Stomach (tissue), 4 donors: ENCODE measurements around the gene C4B.
"Not testable (repeated sequence)": the region's sequence is repeated elsewhere in the genome, so short reads cannot be mapped to it uniquely, and the experiment has no call there.

Experiments
- CTCF ChIP-seq, 7 experiments: fragments of 450-650 bp in 4 of 7; fragments of 200-600 bp in 3 of 7; sonication (generic) in 3 of 7; IDR thresholded peaks; one replicate each; pipeline ENCODE4 v1.5.1; 2016 to 2019; ENCODE audit warnings: antibody characterized with exemption in 7 of 7, control low read depth in 2 of 7, mild to moderate bottlenecking in 1 of 7
- EP300 ChIP-seq: sonication (generic); formaldehyde crosslinking; IDR thresholded peaks from one replicate; pipeline ENCODE4 v1.6.1; 2017; ENCODE audit warnings: antibody characterized with exemption
- POLR2A ChIP-seq, 4 donors: fragments of 450-650 bp; IDR thresholded peaks; one replicate each; pipeline ENCODE4 v1.6.1; 2016; ENCODE audit warnings: antibody characterized with exemption in 4 of 4, control low read depth in 2 of 4, mild to moderate bottlenecking in 1 of 4, moderate library complexity in 1 of 4
- POLR2AphosphoS5 ChIP-seq, 3 donors: sonication (generic); formaldehyde crosslinking; IDR thresholded peaks; one replicate each; pipeline ENCODE4 v1.6.1; 2016; ENCODE audit warnings: antibody characterized with exemption in 3 of 3

DNA sequence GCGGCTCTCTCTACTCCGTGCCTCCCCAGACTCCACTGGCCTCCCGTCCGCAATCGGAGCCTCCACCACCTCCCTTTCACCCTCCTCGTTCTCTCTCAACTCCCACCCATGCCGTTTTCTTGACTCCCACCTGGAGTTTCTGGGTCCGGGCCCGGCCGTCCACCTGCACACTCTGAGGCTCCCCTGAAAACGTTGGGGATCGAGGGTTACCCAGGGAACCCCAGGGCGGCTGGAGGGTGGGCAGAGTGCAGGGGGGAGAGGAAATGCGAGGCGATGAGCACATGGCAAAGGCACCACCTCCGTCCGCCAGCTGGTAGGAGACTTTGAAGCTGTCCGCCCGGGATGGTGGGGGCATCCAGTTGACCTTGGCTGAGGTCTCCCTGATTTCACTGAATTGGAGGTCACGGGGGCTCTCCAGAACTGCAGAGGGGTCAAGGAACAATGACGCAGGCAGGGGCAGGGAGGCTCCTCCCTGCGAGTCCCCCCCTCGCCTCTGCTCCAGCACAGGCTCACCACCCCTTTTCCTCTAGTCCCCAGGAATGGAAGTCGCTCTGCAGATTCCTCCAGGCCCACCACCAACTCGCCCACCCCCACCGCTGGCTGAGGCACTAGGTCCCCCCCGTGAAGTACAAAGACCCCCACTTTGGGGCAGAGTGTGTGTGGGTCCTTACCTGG is 3.6 kb upstream of the C4B start:
- not testable (repeated sequence) for TF ChIP-seq CTCF (IDR thresholded peaks at IDR 0.05); POLR2A (IDR thresholded peaks at IDR 0.05); EP300; POLR2AphosphoS5 (IDR thresholded peaks at IDR 0.05)
